ENCODE measurements around the gene FRY.

Gene FRY

DNA sequence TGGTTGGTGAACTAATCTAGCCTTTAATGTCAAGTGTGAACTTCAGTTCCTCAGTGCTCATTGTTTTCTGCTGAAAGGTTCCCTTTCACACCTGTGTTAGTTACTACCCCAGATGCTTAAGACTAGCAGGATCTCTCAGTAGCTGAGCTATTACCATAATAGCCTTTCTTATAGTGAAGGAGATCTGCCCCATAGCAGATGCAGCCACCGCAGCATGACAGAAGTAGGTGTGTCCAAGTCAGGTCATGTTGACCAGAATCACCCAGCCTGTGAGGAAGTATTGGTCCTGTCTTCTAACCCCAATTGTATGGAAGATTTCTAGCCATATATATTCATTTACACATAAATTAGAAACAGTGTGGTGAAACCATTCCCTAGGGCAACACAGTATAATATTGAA, 246.3 kb downstream of the FRY start:
- TF ChIP-seq, protein P1, sequence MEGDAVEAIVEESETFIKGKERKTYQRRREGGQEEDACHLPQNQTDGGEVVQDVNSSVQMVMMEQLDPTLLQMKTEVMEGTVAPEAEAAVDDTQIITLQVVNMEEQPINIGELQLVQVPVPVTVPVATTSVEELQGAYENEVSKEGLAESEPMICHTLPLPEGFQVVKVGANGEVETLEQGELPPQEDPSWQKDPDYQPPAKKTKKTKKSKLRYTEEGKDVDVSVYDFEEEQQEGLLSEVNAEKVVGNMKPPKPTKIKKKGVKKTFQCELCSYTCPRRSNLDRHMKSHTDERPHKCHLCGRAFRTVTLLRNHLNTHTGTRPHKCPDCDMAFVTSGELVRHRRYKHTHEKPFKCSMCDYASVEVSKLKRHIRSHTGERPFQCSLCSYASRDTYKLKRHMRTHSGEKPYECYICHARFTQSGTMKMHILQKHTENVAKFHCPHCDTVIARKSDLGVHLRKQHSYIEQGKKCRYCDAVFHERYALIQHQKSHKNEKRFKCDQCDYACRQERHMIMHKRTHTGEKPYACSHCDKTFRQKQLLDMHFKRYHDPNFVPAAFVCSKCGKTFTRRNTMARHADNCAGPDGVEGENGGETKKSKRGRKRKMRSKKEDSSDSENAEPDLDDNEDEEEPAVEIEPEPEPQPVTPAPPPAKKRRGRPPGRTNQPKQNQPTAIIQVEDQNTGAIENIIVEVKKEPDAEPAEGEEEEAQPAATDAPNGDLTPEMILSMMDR (IDR thresholded peaks at IDR 0.05; ENCODE audit: low read depth, low read length): no peak
- DNase-seq (ENCODE audit: low read depth in 2 of 2): no peak
- H3K4me3 ChIP-seq (replicated peaks in 1 of 2; ENCODE audit: low read depth in 2 of 2, low read length in 2 of 2): no peak overlapping the region

DNA sequence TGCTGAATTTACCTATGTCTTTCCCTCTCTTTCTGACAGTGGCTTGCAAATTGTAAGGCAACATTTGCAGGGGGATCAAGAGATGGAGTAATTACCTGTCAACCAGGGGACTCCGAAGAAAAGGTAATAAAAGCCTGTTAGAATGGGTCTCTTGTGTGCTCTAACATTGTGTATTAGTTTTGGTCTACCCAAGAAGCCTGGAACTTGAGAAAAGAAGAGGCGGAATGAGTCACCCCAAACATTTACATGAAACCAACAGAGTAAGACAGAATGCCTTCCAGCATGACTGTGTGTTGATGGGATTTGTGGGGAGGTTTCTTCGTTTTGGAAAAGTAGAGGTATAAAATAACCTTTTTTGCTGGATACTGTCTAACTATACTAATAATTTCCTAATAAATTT, 246.9 kb downstream of the FRY start:
- TF ChIP-seq, protein P1 (IDR thresholded peaks at IDR 0.05; ENCODE audit: low read depth, low read length): no peak
- H3K4me3 ChIP-seq (replicated peaks in 1 of 2; ENCODE audit: low read depth in 2 of 2, low read length in 2 of 2): no peak overlapping the region
- DNase-seq (ENCODE audit: low read depth in 2 of 2): peak in 1 of 2 donors; percentile 52

DNA sequence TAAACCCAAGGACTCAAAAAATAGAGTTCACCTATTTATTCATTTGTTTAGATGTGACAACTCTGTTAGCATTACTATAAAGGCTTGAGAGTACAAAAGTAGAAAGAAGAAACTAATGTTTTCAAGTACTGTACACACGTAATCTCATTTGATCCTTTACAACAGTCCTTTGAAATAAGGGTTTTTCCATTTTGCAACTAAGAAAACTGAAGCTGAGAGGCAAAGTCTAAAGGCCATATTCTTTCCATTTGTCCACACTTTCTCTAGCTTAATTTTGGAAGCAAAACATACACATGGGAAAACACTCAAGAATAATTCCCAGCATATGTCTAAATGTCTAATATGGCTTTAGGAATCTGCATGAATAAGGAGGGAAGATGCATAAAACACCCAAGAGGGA, 249.5 kb downstream of the FRY start:
- no peak overlapping the region for H3K4me3 ChIP-seq (replicated peaks in 1 of 2; ENCODE audit: low read depth in 2 of 2, low read length in 2 of 2)
- TF ChIP-seq, protein P1 (IDR thresholded peaks at IDR 0.05; ENCODE audit: low read depth, low read length): no peak
- DNase-seq (ENCODE audit: low read depth in 2 of 2): no peak

DNA sequence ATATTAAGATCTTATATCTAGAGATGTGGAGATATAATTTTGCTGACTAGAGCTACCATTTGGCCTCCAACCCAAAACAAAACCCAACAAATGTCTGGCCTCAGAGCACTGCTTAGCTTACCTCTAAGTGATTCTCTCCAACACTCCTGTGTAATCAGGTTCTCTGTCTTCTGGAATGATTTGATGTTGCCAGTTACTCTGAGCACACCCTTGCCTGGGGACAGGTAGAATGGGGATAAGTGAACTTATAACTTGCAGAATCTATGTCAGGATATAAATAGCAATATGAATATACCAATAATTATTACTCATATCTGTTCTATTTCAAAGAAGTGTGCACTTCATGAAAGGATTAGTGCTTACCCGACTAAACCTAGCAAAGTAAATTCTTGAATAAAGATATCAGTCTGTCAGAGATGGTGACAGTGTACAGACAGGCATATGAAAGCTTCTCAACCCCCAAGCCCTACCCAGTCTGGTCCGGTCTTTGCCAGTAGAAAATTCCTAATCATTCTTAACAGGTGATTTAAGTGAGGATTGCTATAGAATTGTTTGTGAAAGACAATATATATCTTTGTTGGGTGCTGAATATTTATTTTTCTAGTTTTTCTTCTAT, 250.6 kb downstream of the FRY start:
- TF ChIP-seq, protein P1 (IDR thresholded peaks at IDR 0.05; ENCODE audit: low read depth, low read length): no peak
- no peak for DNase-seq (ENCODE audit: low read depth in 2 of 2)

DNA sequence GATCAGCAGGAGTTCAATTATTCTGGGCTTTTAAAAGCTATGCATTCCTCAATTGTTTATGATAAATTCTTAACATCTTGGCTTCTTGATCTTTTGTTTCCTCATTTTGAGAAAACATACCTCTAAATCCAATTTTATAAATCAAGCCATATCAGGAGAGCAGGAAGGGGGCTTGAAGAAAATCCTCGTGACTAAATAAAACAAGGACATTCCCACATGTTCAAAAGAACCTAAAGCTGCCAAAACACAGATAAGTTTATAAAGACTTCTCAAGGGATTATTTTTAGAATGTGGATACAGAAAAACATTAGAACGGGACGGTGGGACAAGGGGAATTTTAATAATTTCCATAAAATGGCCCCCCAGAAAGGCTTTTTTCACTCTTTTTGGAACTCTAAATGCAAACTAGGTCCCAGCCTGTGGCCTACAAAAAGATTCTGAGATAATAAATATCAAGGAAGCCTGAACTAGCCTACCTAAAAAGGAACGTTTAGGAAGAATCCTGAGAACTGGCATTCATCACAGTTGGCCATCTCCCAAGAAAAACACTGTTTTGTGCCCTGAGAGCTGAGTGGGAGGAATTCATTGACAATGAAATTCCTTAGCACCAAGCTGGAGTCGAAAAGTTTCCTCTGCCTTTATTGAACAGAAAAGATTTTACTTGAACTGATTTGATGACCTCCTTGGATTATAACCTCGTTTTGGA, 253.5 kb downstream of the FRY start:
- H3K4me3 ChIP-seq (replicated peaks in 1 of 2; ENCODE audit: low read depth in 2 of 2, low read length in 2 of 2): no peak overlapping the region
- TF ChIP-seq, protein P1 (IDR thresholded peaks at IDR 0.05; ENCODE audit: low read depth, low read length): no peak
- peak; percentile 86 to 89 for DNase-seq (ENCODE audit: low read depth in 2 of 2)

More for the DNA sequence above, 250.6 kb downstream of the FRY start:
- no peak overlapping the region for H3K4me3 ChIP-seq (replicated peaks in 1 of 2; ENCODE audit: low read depth in 2 of 2, low read length in 2 of 2)

DNA sequence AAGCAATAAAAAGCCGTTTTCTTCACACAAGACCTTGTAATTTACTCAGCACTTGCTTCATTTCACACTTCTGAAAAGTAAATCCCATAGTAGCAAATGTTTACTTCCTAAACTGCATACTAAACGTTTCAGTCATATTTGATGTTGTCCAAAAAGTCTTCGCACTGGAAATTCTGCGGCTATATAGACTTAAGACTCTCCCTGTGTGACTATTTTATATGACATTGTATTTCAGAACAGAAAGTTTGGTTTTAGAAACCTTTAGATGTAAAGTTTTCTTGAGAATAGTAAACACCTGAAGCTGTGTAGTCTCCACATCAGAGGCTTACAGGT, 254.0 kb downstream of the FRY start:
- TF ChIP-seq, protein P1 (IDR thresholded peaks at IDR 0.05; ENCODE audit: low read depth, low read length): no peak
- no peak for DNase-seq (ENCODE audit: low read depth in 2 of 2)
- H3K4me3 ChIP-seq (replicated peaks in 1 of 2; ENCODE audit: low read depth in 2 of 2, low read length in 2 of 2): no peak overlapping the region

Data from cardiac fibroblast (primary cell).